Lower leg skin (tissue), 3 donors: ENCODE results near the gene TBKBP1.

Experiments used
- CTCF ChIP-seq, 3 donors: fragments of 450-650 bp; IDR thresholded peaks; one replicate each; pipeline ENCODE4 v1.5.1; 2016; ENCODE audit warnings: antibody characterized with exemption in 3 of 3, mild to moderate bottlenecking in 3 of 3, moderate library complexity in 2 of 3
- POLR2A ChIP-seq, 2 donors: fragments of 450-650 bp; IDR thresholded peaks; one replicate each; pipeline ENCODE4 v1.6.1; 2016 to 2017; ENCODE audit warnings: antibody characterized with exemption in 2 of 2, mild to moderate bottlenecking in 1 of 2, moderate library complexity in 1 of 2

- no peak for TF ChIP-seq CTCF (IDR thresholded peaks at IDR 0.05)
- no peak for TF ChIP-seq POLR2A (IDR thresholded peaks at IDR 0.05)
Measured at GRCh38 chr17:47731396-47731795, 37.4 kb downstream of the TBKBP1 start.
